ENCODE measurements around the gene CALHM2. TPM values are rescaled to one million over a fixed set of nuclear protein-coding genes. Genes with fewer than 3 reads are reported as not detected.
A peak's percentile ranks its signal among the peaks of the same experiment; 100 is the strongest.

Gene CALHM2
- total RNA-seq, result 45.0 TPM
- long read RNA-seq, transcript CALHM2-201 (4 exons, 1,859 nt), result minor isoform, 5 of 78 reads
- long read RNA-seq, transcript CALHM2-202 (4 exons, 1,843 nt), result major isoform, 11 of 78 reads
- long read RNA-seq, partial matches to known transcripts, result 32 of 78 reads
- long read RNA-seq, other reads (novel, unspliced or antisense), result 27 of 78 reads

DNA sequence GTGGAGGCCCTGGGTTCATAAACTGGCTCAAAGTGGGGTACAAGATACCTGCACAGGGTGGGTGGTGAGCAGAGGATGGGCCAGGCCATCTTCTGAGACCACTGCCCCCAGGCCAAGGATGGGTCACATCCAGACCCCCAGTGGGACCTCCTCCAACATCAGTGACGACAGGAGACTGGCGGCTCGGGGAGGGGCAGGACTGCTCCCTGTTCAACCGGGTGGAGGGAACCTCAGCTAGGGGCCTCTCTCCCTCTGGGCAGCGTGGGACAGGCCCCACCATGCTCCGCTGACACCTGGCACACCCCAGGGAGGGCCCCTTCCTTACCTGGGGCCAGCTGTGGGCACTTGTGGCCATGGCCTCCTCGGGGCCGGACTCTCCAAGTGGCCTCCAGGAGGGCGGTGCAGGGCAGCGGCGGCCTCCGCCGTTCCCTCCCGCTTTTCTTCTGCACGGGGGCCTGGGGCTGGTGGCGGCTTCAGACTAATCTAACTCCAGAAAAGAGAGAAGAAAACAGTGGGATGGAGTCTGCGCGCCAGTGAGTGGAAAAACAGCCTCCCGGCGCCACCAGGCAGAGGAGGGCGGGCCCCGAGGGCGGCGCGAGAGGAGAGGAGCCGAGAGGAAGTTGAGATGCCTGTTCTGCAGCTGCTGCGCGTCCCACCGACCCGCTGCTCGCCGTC is at the start of gene CALHM2:
Gene CALHM2 (minus strand): TSS at position 540 of the 675 bp plus-strand sequence. CDS start 2,429 bp downstream, outside the sequence.
- Histone ChIP-seq H3K4me1 (peaks cover 50% of the 10 kb centered on the region), H3K36me3 (peaks cover 36% of the 10 kb centered on the region), H3K9me3 (no peaks in the 10 kb centered on the region), H3K4me3 (peak within 1 kb of the TSS; percentile 94), H3K27ac (peak within 1 kb of the TSS; percentile 89), H3K27me3 (ENCODE audit: low read depth) (no peaks in the 10 kb centered on the region)
- peak; percentile 82 to 84 for ATAC-seq
- TF ChIP-seq, protein P1, sequence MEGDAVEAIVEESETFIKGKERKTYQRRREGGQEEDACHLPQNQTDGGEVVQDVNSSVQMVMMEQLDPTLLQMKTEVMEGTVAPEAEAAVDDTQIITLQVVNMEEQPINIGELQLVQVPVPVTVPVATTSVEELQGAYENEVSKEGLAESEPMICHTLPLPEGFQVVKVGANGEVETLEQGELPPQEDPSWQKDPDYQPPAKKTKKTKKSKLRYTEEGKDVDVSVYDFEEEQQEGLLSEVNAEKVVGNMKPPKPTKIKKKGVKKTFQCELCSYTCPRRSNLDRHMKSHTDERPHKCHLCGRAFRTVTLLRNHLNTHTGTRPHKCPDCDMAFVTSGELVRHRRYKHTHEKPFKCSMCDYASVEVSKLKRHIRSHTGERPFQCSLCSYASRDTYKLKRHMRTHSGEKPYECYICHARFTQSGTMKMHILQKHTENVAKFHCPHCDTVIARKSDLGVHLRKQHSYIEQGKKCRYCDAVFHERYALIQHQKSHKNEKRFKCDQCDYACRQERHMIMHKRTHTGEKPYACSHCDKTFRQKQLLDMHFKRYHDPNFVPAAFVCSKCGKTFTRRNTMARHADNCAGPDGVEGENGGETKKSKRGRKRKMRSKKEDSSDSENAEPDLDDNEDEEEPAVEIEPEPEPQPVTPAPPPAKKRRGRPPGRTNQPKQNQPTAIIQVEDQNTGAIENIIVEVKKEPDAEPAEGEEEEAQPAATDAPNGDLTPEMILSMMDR (IDR thresholded peaks at IDR 0.05), result no peak
- intact Hi-C loops (cut with DNase I), result no loop called here
- DNase-seq, result peak; percentile 77

DNA sequence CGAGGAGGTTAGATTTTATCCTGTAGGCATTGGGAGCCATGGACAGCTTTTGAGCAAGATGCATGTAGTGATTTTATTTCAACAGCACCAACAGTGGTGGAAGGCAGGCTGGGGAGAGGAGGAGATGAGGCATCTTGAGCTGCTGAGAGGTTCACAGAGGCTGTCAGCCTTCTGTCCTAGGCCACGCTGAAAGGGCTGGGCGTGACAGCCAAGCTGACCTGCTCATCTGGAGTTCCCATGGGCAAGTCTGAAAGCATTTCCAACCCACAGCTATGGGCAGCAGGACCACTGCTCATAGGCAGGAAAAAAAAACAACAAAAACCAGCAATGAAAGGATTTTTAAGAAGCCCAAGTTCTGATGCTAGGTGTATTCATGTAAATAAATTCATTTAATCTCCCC is 49.0 kb upstream of the CALHM2 start:
- ATAC-seq (no peak), DNase-seq (no peak)
- Histone ChIP-seq H3K9me3 (no peaks in the 10 kb centered on the region), H3K27ac (no peak overlapping the region), H3K4me3 (no peak overlapping the region), H3K36me3 (no peaks in the 10 kb centered on the region), H3K27me3 (ENCODE audit: low read depth) (peaks cover 11% of the 10 kb centered on the region), H3K4me1 (no peaks in the 10 kb centered on the region)
- intact Hi-C loops (cut with DNase I), result no loop called here
- TF ChIP-seq, protein P1 (IDR thresholded peaks at IDR 0.05), result no peak

GRCh38 chr10:103500481-103500880 is 48.3 kb upstream of the CALHM2 start:
- H3K4me3 ChIP-seq, result no peak overlapping the region
- intact Hi-C loops (cut with DNase I), result no loop called here
- no peaks in the 10 kb centered on the region for H3K36me3 ChIP-seq

DNA sequence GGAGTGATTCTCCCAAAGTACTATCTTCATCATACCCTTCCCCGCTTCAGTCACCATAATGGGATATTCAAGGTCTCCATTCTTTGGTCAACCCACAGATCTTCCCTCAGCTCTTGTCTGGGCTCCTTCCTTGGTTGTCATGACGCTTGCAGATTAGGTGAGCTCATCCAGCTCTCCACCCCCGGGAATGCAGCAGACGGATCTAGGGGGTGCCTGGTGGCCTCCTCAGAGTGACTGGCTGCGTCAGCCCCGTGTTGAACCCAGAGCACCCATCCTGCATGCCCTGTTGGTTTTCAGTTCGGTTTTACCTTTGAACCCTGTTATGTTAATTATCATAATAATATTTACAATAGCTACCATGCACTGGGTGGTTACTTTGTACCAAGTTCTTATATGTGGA is 47.7 kb upstream of the CALHM2 start:
- peaks cover 24% of the 10 kb centered on the region for H3K27me3 ChIP-seq (ENCODE audit: low read depth)
- H3K4me1 ChIP-seq, result no peaks in the 10 kb centered on the region
- TF ChIP-seq, protein P1 (IDR thresholded peaks at IDR 0.05), result no peak
- intact Hi-C loops (cut with DNase I), result no loop called here
- DNase-seq, result no peak
- ATAC-seq, result no peak
- no peak overlapping the region for H3K4me3 ChIP-seq
- H3K9me3 ChIP-seq, result no peaks in the 10 kb centered on the region
- H3K27ac ChIP-seq, result no peak overlapping the region
- no peaks in the 10 kb centered on the region for H3K36me3 ChIP-seq

More at GRCh38 chr10:103500481-103500880, 48.3 kb upstream of the CALHM2 start:
- H3K4me1 ChIP-seq, result no peaks in the 10 kb centered on the region
- TF ChIP-seq, protein P1 (IDR thresholded peaks at IDR 0.05), result no peak
- no peak overlapping the region for H3K27ac ChIP-seq
- no peaks in the 10 kb centered on the region for H3K9me3 ChIP-seq
- ATAC-seq (no peak), DNase-seq (no peak)
- peaks cover 18% of the 10 kb centered on the region for H3K27me3 ChIP-seq (ENCODE audit: low read depth)

GRCh38 chr10:103498936-103499638 is 46.9 kb upstream of the CALHM2 start:
- TF ChIP-seq, protein P1 (IDR thresholded peaks at IDR 0.05), result no peak

More at GRCh38 chr10:103498936-103499638, 46.9 kb upstream of the CALHM2 start:
- Histone ChIP-seq H3K4me3 (no peak overlapping the region), H3K9me3 (no peaks in the 10 kb centered on the region), H3K36me3 (no peaks in the 10 kb centered on the region), H3K27ac (no peak overlapping the region), H3K4me1 (peaks cover 5% of the 10 kb centered on the region), H3K27me3 (ENCODE audit: low read depth) (peaks cover 32% of the 10 kb centered on the region)
- ATAC-seq (no peak), DNase-seq (no peak)
- intact Hi-C loops (cut with DNase I), result no loop called here

Measured in lower lobe of right lung (tissue), 2 donors.